Central memory CD8-positive, alpha-beta T cell (primary cell): Measurements from ENCODE around the gene ANKRD18A.
A peak's percentile ranks its signal among the peaks of the same experiment; 100 is the strongest.
"Not testable (repeated sequence)": the region's sequence is repeated elsewhere in the genome, so short reads cannot be mapped to it uniquely, and the experiment has no call there.

Experiments
- ATAC-seq: fragments of 150-1000 bp; cut with Tn5 transposase; replicated peaks from 2 replicates; pipeline ENCODE4 v1.10.0; 2022; ENCODE audit warnings: mild to moderate bottlenecking, moderate FRiP score, moderate number of reproducible peaks; ENCODE audit not compliant: poor library complexity, severe bottlenecking; ENCODE audit errors: extremely low read depth
- DNase-seq, 2 donors: peaks; one replicate each; pipeline ENCODE4 v3.0.0; 2021; ENCODE audit warnings: low spot score in 2 of 2
- H3K27ac Mint-ChIP-seq: one replicate; pipeline ENCODE4 v1.8.0; 2022; ENCODE audit warnings: low read depth, mild to moderate bottlenecking, moderate library complexity, mixed read lengths
- H3K27me3 Mint-ChIP-seq: one replicate; pipeline ENCODE4 v1.8.0; 2022; ENCODE audit warnings: mixed read lengths
- H3K36me3 Mint-ChIP-seq: one replicate; pipeline ENCODE4 v1.8.0; 2022; ENCODE audit warnings: mild to moderate bottlenecking, moderate library complexity, mixed read lengths; ENCODE audit not compliant: insufficient read depth
- H3K4me1 Mint-ChIP-seq: one replicate; pipeline ENCODE4 v1.8.0; 2022; ENCODE audit warnings: mixed read lengths
- H3K4me3 Mint-ChIP-seq: one replicate; pipeline ENCODE4 v1.8.0; 2022; ENCODE audit warnings: mild to moderate bottlenecking, moderate library complexity, mixed read lengths
- H3K9me3 Mint-ChIP-seq: one replicate; pipeline ENCODE4 v1.8.0; 2022; ENCODE audit warnings: mixed read lengths

Gene ANKRD18A

GRCh38 chr9:38557746-38558145 lies 62.6 kb downstream of the ANKRD18A start:
- H3K4me3 Mint-ChIP-seq, H3K27ac Mint-ChIP-seq, DNase-seq, ATAC-seq, H3K27me3 Mint-ChIP-seq, H3K36me3 Mint-ChIP-seq, H3K9me3 Mint-ChIP-seq: not testable (repeated sequence)
- H3K4me1 Mint-ChIP-seq, result peaks cover 11% of the 10 kb centered on the region

DNA sequence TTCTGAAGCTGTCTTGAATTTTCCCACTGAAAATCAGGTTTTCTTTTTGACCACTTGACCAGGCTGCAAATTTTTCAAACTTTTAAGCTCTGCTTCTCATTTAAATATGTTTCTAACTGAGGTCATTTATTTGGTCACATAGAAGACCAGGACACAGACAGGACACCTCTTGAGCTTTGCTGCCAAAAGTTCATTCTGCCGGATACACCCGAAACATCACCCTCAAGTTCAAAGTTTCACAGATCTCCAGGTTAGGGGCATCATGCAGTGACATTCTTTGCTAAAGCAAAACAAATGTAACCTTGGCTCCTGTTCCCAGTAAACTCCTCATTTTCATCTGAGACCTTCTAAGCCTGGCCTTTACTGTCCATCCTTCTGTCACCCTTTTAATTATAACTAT lies 65.4 kb downstream of the ANKRD18A start:
- H3K36me3 Mint-ChIP-seq, H3K9me3 Mint-ChIP-seq, H3K4me3 Mint-ChIP-seq, ATAC-seq, H3K27me3 Mint-ChIP-seq, DNase-seq, H3K27ac Mint-ChIP-seq: not testable (repeated sequence)
- peaks cover 11% of the 10 kb centered on the region for H3K4me1 Mint-ChIP-seq

- H3K27me3 Mint-ChIP-seq, H3K27ac Mint-ChIP-seq, ATAC-seq, DNase-seq, H3K9me3 Mint-ChIP-seq, H3K36me3 Mint-ChIP-seq, H3K4me3 Mint-ChIP-seq: not testable (repeated sequence)
- H3K4me1 Mint-ChIP-seq, result peaks cover 22% of the 10 kb centered on the region
These were observed 67.4 kb downstream of the ANKRD18A start for GRCh38 chr9:38553019-38553418.

DNA sequence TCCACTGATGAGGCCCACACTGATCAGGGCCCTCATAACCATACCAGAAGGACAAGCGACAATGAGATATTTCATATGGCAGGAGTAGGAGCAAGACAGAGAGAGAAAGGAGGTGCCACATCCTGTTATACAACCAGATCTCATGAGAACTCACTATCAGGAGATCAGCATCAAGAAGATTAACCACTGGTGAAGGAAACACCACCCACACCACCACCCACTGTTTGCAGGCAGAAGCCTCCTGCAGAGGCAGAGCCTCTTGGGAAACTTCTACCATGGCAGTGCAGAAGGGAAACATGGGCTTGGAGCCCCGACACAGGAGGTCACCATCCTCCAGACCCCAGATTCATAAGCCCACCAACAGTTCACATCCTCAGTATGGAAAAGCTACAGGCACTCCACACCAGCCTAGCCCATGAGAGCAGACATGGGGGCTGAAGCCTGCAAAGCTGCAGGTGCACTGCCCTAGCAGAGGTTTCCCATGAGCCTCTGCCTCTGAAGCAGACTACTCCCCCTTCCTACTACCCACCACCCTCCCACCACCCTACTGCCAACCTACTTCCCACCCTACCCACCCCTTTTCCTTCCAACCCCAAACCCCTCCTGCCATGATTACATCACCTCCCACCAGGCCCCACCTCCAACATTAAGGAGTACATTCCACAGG lies 73.8 kb downstream of the ANKRD18A start:
- H3K36me3 Mint-ChIP-seq, H3K9me3 Mint-ChIP-seq, H3K27me3 Mint-ChIP-seq: not testable (repeated sequence)
- peak; percentile 36 for ATAC-seq
- DNase-seq, result peak in 1 of 2 donors; percentile 30
- Mint-ChIP-seq H3K4me3 (peak overlapping the region; percentile 59), H3K4me1 (peaks cover 39% of the 10 kb centered on the region), H3K27ac (peak overlapping the region; percentile 70)

DNA sequence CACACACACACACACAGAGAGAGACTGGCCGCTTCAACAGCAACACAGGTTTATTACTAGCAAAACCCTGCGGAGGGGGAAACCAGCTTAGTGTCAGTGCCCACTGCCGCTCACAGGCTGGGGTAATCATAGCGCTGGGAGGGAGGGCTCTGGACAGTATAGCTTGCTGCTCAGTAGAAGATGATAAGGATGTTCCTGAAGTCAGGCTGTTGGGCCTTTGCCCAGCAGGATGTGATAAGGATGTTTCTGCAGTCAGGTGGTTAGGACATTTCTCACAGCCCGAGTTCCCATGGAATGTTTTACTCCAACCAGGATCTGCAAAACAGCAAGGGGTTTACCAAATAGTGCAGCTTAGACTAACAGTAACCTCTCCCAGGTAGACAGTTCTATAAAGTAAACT lies 79.9 kb downstream of the ANKRD18A start:
- DNase-seq, H3K4me3 Mint-ChIP-seq, H3K4me1 Mint-ChIP-seq, H3K9me3 Mint-ChIP-seq, H3K27me3 Mint-ChIP-seq, H3K36me3 Mint-ChIP-seq, H3K27ac Mint-ChIP-seq, ATAC-seq: not testable (repeated sequence)

- no peak for DNase-seq
- H3K4me1 Mint-ChIP-seq, result no peaks in the 10 kb centered on the region
- ATAC-seq, result no peak
- H3K4me3 Mint-ChIP-seq, result no peak overlapping the region
- H3K9me3 Mint-ChIP-seq, result no peaks in the 10 kb centered on the region
- no peaks in the 10 kb centered on the region for H3K27me3 Mint-ChIP-seq
- H3K27ac Mint-ChIP-seq, result no peak overlapping the region
- peaks cover 2% of the 10 kb centered on the region for H3K36me3 Mint-ChIP-seq
These were observed 91.1 kb downstream of the ANKRD18A start for GRCh38 chr9:38529317-38529716.

DNA sequence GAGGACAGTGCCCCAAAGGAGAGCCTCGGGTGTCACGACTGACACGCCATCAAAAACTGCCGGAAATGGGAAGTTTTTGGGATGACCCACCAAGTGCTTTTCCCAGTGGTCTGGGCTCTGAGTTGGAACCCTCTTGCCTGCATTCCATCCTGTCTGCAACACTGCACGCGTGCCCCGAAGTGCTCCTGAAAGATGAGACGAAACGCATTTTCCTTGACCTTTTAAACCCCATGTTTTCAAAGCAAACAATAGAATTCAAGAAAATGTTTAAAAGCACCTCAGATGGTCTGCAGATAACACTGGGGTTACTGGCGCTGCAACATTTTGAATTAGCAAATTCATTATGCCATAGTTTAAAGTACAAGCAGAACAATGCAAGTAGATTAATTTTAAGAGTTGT lies 92.9 kb downstream of the ANKRD18A start:
- no peak for DNase-seq
- H3K27ac Mint-ChIP-seq, result no peak overlapping the region
- H3K4me3 Mint-ChIP-seq, result no peak overlapping the region
- no peaks in the 10 kb centered on the region for H3K4me1 Mint-ChIP-seq
- H3K36me3 Mint-ChIP-seq, result peaks cover 2% of the 10 kb centered on the region
- ATAC-seq, result no peak
- no peaks in the 10 kb centered on the region for H3K27me3 Mint-ChIP-seq
- H3K9me3 Mint-ChIP-seq, result no peaks in the 10 kb centered on the region

- DNase-seq, result no peak
- Mint-ChIP-seq H3K9me3 (no peaks in the 10 kb centered on the region), H3K36me3 (peaks cover 2% of the 10 kb centered on the region), H3K27me3 (no peaks in the 10 kb centered on the region), H3K4me3 (no peak overlapping the region), H3K4me1 (no peaks in the 10 kb centered on the region), H3K27ac (no peak overlapping the region)
- ATAC-seq, result no peak
These were observed 93.8 kb downstream of the ANKRD18A start for GRCh38 chr9:38526591-38526990.

GRCh38 chr9:38523121-38523520 lies 97.3 kb downstream of the ANKRD18A start:
- Mint-ChIP-seq H3K4me1 (no peaks in the 10 kb centered on the region), H3K4me3 (no peak overlapping the region), H3K27ac (no peak overlapping the region), H3K27me3 (no peaks in the 10 kb centered on the region), H3K36me3 (peaks cover 2% of the 10 kb centered on the region), H3K9me3 (no peaks in the 10 kb centered on the region)
- DNase-seq (no peak), ATAC-seq (no peak)

DNA sequence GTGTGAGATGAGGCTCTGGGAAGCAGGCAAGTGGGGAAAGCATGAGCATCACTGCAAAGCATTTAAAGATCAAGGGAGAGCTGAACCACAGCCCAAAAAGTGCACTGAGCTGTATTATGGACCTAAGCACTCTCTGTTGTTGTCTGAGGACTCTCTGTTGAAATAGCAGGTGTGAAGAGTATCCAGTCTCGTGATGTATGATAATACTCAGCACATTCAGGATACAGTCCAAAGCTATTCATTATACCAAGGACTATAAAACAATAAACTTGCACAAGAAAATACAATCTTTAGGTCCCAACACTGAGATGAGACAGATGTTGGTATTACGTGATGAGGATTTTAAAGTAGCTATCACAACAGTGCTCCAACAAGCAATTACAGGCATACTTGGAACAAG lies 98.6 kb downstream of the ANKRD18A start:
- Mint-ChIP-seq H3K4me3 (no peak overlapping the region), H3K27me3 (no peaks in the 10 kb centered on the region), H3K4me1 (no peaks in the 10 kb centered on the region), H3K9me3 (no peaks in the 10 kb centered on the region), H3K36me3 (peaks cover 2% of the 10 kb centered on the region), H3K27ac (no peak overlapping the region)
- no peak for ATAC-seq
- DNase-seq, result no peak
